BLaER1 treated with 17β-estradiol and CSF1 and Interleukin-3, amounts not matched to agents 10 nM and 100 nM (cell line): ENCODE measurements around the gene CCSER2.
"Not testable (repeated sequence)": the region's sequence is repeated elsewhere in the genome, so short reads cannot be mapped to it uniquely, and the experiment has no call there.

Experiments used
- H3K27ac ChIP-seq, 11 experiments: shearing (Covaris generic); formaldehyde crosslinking; 2 replicates each; pipeline ENCODE4 v1.8.1; 2022
- H3K27me3 ChIP-seq, 11 experiments: shearing (Covaris generic); formaldehyde crosslinking; 2 replicates each; pipeline ENCODE4 v1.8.1; 2022
- H3K36me3 ChIP-seq, 11 experiments: shearing (Covaris generic); formaldehyde crosslinking; 2 replicates each; pipeline ENCODE4 v1.8.1; 2022
- H3K4me1 ChIP-seq, 10 experiments: shearing (Covaris generic); formaldehyde crosslinking; 2 replicates each; pipeline ENCODE4 v1.8.1; 2022
- H3K4me2 ChIP-seq, 11 experiments: shearing (Covaris generic); formaldehyde crosslinking; 2 replicates each; pipeline ENCODE4 v1.8.1; 2022
- H3K4me3 ChIP-seq, 10 experiments: shearing (Covaris generic); formaldehyde crosslinking; 2 replicates each; pipeline ENCODE4 v1.8.1; 2022
- H3K9ac ChIP-seq, 11 experiments: shearing (Covaris generic); formaldehyde crosslinking; 2 replicates each; pipeline ENCODE4 v1.8.1; 2022
- H3K9me3 ChIP-seq, 11 experiments: shearing (Covaris generic); formaldehyde crosslinking; replicated peaks in 1 of 11; 2 replicates each; pipeline ENCODE4 v1.8.1; 2022
- H4K20me1 ChIP-seq, 11 experiments: shearing (Covaris generic); formaldehyde crosslinking; 2 replicates each; pipeline ENCODE4 v1.8.1; 2022
- Cebpa-rat ChIP-seq, 11 experiments: shearing (Covaris generic); IDR thresholded peaks; 2 replicates each; pipeline ENCODE4 v1.8.1; 2022

Gene CCSER2

GRCh38 chr10:84398696-84399095 lies 70.3 kb downstream of the CCSER2 start:
- Histone ChIP-seq H3K4me3 (no peak overlapping the region), H3K27me3 (no peaks in the 10 kb centered on the region), H3K4me2 (peak overlapping the region in 1 of 11 experiments; percentile 38; a peak in 1 of 22 replicates), H3K9me3 (peaks cover 0 to 28% (median 19%) of the 10 kb centered on the region in 11 experiments; a peak in 18 of 22 replicates), H3K4me1 (peaks cover 0 to 17% (median 0%) of the 10 kb centered on the region in 10 experiments; a peak in 6 of 20 replicates), H4K20me1 (peaks cover 0 to 31% (median 0%) of the 10 kb centered on the region in 11 experiments; a peak in 2 of 22 replicates), H3K9ac (no peak overlapping the region), H3K36me3 (peaks cover 6 to 29% (median 18%) of the 10 kb centered on the region in 11 experiments; a peak in 16 of 22 replicates), H3K27ac (no peak overlapping the region)
- TF ChIP-seq Cebpa-rat (IDR thresholded peaks at IDR 0.05): no peak

GRCh38 chr10:84401854-84402611 lies 73.6 kb downstream of the CCSER2 start:
- Histone ChIP-seq H3K4me1 (peaks cover 11 to 34% (median 15%) of the 10 kb centered on the region in 10 experiments), H3K4me2 (no peak overlapping the region), H3K9me3 (peaks cover 0 to 20% (median 17%) of the 10 kb centered on the region in 11 experiments; a peak in 18 of 22 replicates), H3K27me3 (no peaks in the 10 kb centered on the region), H3K4me3 (no peak overlapping the region), H3K36me3 (peaks cover 0 to 24% (median 16%) of the 10 kb centered on the region in 11 experiments; a peak in 14 of 22 replicates), H4K20me1 (peaks cover 0 to 60% (median 9%) of the 10 kb centered on the region in 11 experiments; a peak in 11 of 22 replicates), H3K9ac (no peak overlapping the region), H3K27ac (no peak overlapping the region)
- TF ChIP-seq Cebpa-rat (IDR thresholded peaks at IDR 0.05): no peak

- Histone ChIP-seq H3K9ac (no peak overlapping the region), H3K9me3 (peaks cover 2 to 21% (median 14%) of the 10 kb centered on the region in 11 experiments), H3K36me3 (peaks cover 2 to 33% (median 19%) of the 10 kb centered on the region in 11 experiments; a peak in 20 of 22 replicates), H3K4me3 (no peak overlapping the region), H4K20me1 (peaks cover 0 to 52% (median 13%) of the 10 kb centered on the region in 11 experiments; a peak in 11 of 22 replicates), H3K27ac (no peak overlapping the region), H3K27me3 (no peaks in the 10 kb centered on the region), H3K4me2 (no peak overlapping the region), H3K4me1 (peaks cover 12 to 33% (median 24%) of the 10 kb centered on the region in 10 experiments)
- no peak for TF ChIP-seq Cebpa-rat (IDR thresholded peaks at IDR 0.05)
Measured at GRCh38 chr10:84404783-84405182, 76.4 kb downstream of the CCSER2 start.

GRCh38 chr10:84405662-84406061 lies 77.3 kb downstream of the CCSER2 start:
- Histone ChIP-seq H3K4me1 (peaks cover 12 to 33% (median 24%) of the 10 kb centered on the region in 10 experiments), H3K36me3 (peaks cover 10 to 36% (median 20%) of the 10 kb centered on the region in 11 experiments; a peak in 20 of 22 replicates), H3K9ac (no peak overlapping the region), H3K27ac (no peak overlapping the region), H3K4me2 (peak overlapping the region in 6 of 11 experiments; percentile 51 to 78 (median 69); a peak in 6 of 22 replicates), H4K20me1 (peaks cover 0 to 52% (median 13%) of the 10 kb centered on the region in 11 experiments; a peak in 11 of 22 replicates), H3K9me3 (peaks cover 11 to 21% (median 14%) of the 10 kb centered on the region in 11 experiments), H3K27me3 (no peaks in the 10 kb centered on the region), H3K4me3 (no peak overlapping the region)
- no peak for TF ChIP-seq Cebpa-rat (IDR thresholded peaks at IDR 0.05)

GRCh38 chr10:84406561-84406960 lies 78.2 kb downstream of the CCSER2 start:
- Histone ChIP-seq H3K4me3 (no peak overlapping the region), H4K20me1 (peaks cover 0 to 52% (median 13%) of the 10 kb centered on the region in 11 experiments; a peak in 11 of 22 replicates), H3K4me1 (peaks cover 12 to 33% (median 24%) of the 10 kb centered on the region in 10 experiments), H3K27me3 (no peaks in the 10 kb centered on the region), H3K9me3 (peaks cover 20 to 28% (median 21%) of the 10 kb centered on the region in 11 experiments), H3K9ac (no peak overlapping the region), H3K36me3 (peaks cover 10 to 36% (median 23%) of the 10 kb centered on the region in 11 experiments; a peak in 20 of 22 replicates), H3K27ac (no peak overlapping the region), H3K4me2 (peak overlapping the region; percentile 44 to 78 (median 64))
- TF ChIP-seq Cebpa-rat (IDR thresholded peaks at IDR 0.05): no peak

GRCh38 chr10:84407388-84408049 lies 79.1 kb downstream of the CCSER2 start:
- TF ChIP-seq Cebpa-rat (IDR thresholded peaks at IDR 0.05): no peak
- Histone ChIP-seq H3K27ac (no peak overlapping the region), H3K27me3 (no peaks in the 10 kb centered on the region), H3K9me3 (peaks cover 29 to 37% (median 30%) of the 10 kb centered on the region in 11 experiments), H3K36me3 (peaks cover 14 to 38% (median 27%) of the 10 kb centered on the region in 11 experiments; a peak in 21 of 22 replicates), H3K4me3 (no peak overlapping the region), H3K9ac (no peak overlapping the region), H3K4me1 (peaks cover 12 to 33% (median 24%) of the 10 kb centered on the region in 10 experiments), H4K20me1 (peaks cover 0 to 47% (median 13%) of the 10 kb centered on the region in 11 experiments; a peak in 11 of 22 replicates), H3K4me2 (peak overlapping the region in 7 of 11 experiments; percentile 51 to 78 (median 68); a peak in 13 of 22 replicates)

GRCh38 chr10:84412482-84412881 lies 84.1 kb downstream of the CCSER2 start:
- peaks cover 67 to 77% (median 70%) of the 10 kb centered on the region in 11 experiments for H3K9me3 ChIP-seq
- H4K20me1 ChIP-seq: peaks cover 0 to 20% (median 1%) of the 10 kb centered on the region in 11 experiments; a peak in 7 of 22 replicates

GRCh38 chr10:84414110-84414509 lies 85.7 kb downstream of the CCSER2 start:
- not testable (repeated sequence) for H4K20me1 ChIP-seq, H3K27ac ChIP-seq, H3K9ac ChIP-seq, H3K4me1 ChIP-seq, H3K4me3 ChIP-seq, H3K4me2 ChIP-seq, H3K27me3 ChIP-seq
- H3K36me3 ChIP-seq: peaks cover 39 to 91% (median 63%) of the 10 kb centered on the region in 11 experiments
- H3K9me3 ChIP-seq: peaks cover 67 to 74% (median 70%) of the 10 kb centered on the region in 11 experiments

More at GRCh38 chr10:84412482-84412881, 84.1 kb downstream of the CCSER2 start:
- H3K36me3 ChIP-seq: peaks cover 34 to 78% (median 50%) of the 10 kb centered on the region in 11 experiments
- no peak overlapping the region for H3K27ac ChIP-seq
- peaks cover 0 to 12% (median 7%) of the 10 kb centered on the region in 10 experiments; a peak in 13 of 20 replicates for H3K4me1 ChIP-seq
- TF ChIP-seq Cebpa-rat (IDR thresholded peaks at IDR 0.05): no peak
- H3K4me3 ChIP-seq: peak overlapping the region in 1 of 10 experiments; percentile 1; a peak in 1 of 20 replicates
- H3K9ac ChIP-seq: no peak overlapping the region
- no peak overlapping the region for H3K4me2 ChIP-seq
- H3K27me3 ChIP-seq: no peaks in the 10 kb centered on the region
